ENCODE data around the gene CHN2.

DNA sequence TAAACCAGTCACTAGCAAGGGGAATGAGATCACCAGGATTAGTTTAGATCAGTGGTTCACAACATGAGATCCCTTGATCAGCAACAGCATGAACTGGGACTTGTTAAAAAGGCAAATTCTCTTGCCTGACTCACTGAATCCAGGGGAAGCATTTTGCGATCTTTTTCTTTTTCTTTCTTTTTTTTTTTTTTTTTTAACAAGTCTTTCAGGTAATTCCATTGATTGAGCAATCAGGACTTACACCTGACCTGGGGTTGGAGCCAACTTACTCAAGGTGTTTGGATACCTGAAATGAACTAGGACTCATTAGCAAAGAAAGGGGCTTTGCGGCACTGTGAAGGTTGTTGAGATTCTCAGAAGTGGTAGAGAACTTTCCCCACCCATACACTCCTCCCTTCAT lies 321.9 kb downstream of the CHN2 start:
- TF ChIP-seq, protein P1, sequence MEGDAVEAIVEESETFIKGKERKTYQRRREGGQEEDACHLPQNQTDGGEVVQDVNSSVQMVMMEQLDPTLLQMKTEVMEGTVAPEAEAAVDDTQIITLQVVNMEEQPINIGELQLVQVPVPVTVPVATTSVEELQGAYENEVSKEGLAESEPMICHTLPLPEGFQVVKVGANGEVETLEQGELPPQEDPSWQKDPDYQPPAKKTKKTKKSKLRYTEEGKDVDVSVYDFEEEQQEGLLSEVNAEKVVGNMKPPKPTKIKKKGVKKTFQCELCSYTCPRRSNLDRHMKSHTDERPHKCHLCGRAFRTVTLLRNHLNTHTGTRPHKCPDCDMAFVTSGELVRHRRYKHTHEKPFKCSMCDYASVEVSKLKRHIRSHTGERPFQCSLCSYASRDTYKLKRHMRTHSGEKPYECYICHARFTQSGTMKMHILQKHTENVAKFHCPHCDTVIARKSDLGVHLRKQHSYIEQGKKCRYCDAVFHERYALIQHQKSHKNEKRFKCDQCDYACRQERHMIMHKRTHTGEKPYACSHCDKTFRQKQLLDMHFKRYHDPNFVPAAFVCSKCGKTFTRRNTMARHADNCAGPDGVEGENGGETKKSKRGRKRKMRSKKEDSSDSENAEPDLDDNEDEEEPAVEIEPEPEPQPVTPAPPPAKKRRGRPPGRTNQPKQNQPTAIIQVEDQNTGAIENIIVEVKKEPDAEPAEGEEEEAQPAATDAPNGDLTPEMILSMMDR (IDR thresholded peaks at IDR 0.05 in 8 of 11, conservative IDR thresholded peaks at IDR 0.05 in 3 of 11) = no peak
- TF ChIP-seq POLR2A (IDR thresholded peaks at IDR 0.05) = no peak

Measured in spleen (tissue), 7 donors.